Neural cell (in vitro differentiated cells): Measurements from ENCODE around the gene NR1H2.

Experiments used
- EZH2 ChIP-seq: fragments of 200-600, 300-800 bp; shearing (Covaris generic), sonication (generic); IDR thresholded peaks from 2 replicates; pipeline ENCODE4 v1.6.1; 2014; ENCODE audit warnings: antibody characterized with exemption, low read length, borderline replicate concordance, mild to moderate bottlenecking; ENCODE audit not compliant: insufficient read depth, poor library complexity, severe bottlenecking
- MXI1 ChIP-seq: fragments of 450-650 bp; conservative IDR thresholded peaks from 2 replicates; pipeline ENCODE4 v1.6.1; 2014; ENCODE audit warnings: antibody characterized with exemption, mild to moderate bottlenecking; ENCODE audit not compliant: poor library complexity, severe bottlenecking
- POLR2AphosphoS5 ChIP-seq: IDR thresholded peaks from 2 replicates; pipeline ENCODE4 v1.6.1; 2012
- RAD21 ChIP-seq: fragments of 450-650 bp; conservative IDR thresholded peaks from 2 replicates; pipeline ENCODE4 v1.6.1; 2014; ENCODE audit warnings: antibody characterized with exemption, mild to moderate bottlenecking, moderate library complexity
- SMC3 ChIP-seq: fragments of 450-650 bp; conservative IDR thresholded peaks from 2 replicates; pipeline ENCODE4 v1.6.1; 2014; ENCODE audit warnings: antibody characterized with exemption, mild to moderate bottlenecking, moderate library complexity; ENCODE audit not compliant: poor library complexity
- TF ChIP-seq, protein P1 (sequence below): fragments of 450-650 bp; IDR thresholded peaks from 2 replicates; pipeline ENCODE4 v1.5.1; 2014; ENCODE audit warnings: antibody characterized with exemption, mild to moderate bottlenecking, moderate library complexity; ENCODE audit not compliant: poor library complexity, severe bottlenecking
- TF ChIP-seq, protein P2 (sequence below): IDR thresholded peaks from 2 replicates; pipeline ENCODE4 v1.6.1; 2012; ENCODE audit warnings: borderline replicate concordance

DNA sequence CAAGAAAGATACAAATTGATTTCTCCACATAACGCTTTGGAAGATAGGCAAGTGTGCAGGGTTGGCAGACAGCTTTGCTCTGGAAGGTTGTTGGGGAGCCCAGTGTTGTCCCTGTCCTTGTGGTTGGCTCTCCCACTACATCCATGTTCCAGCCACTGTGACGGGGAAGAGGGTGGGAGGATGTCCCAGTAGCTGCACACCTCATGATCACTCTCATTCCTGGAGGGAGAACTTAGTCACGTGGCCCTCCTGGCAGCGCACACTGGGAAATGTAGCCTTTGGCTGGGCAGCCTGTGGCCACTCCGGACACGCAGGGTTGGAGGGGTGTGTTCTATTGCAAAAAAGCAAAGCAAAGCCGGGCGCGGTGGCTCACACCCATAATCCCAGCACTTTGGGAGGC lies 17.8 kb downstream of the NR1H2 start:
- TF ChIP-seq, protein P1, sequence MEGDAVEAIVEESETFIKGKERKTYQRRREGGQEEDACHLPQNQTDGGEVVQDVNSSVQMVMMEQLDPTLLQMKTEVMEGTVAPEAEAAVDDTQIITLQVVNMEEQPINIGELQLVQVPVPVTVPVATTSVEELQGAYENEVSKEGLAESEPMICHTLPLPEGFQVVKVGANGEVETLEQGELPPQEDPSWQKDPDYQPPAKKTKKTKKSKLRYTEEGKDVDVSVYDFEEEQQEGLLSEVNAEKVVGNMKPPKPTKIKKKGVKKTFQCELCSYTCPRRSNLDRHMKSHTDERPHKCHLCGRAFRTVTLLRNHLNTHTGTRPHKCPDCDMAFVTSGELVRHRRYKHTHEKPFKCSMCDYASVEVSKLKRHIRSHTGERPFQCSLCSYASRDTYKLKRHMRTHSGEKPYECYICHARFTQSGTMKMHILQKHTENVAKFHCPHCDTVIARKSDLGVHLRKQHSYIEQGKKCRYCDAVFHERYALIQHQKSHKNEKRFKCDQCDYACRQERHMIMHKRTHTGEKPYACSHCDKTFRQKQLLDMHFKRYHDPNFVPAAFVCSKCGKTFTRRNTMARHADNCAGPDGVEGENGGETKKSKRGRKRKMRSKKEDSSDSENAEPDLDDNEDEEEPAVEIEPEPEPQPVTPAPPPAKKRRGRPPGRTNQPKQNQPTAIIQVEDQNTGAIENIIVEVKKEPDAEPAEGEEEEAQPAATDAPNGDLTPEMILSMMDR, result no peak
- TF ChIP-seq POLR2AphosphoS5 (no peak), RAD21 (no peak), EZH2 (no peak), MXI1 (no peak), SMC3 (no peak)
- TF ChIP-seq, protein P2, sequence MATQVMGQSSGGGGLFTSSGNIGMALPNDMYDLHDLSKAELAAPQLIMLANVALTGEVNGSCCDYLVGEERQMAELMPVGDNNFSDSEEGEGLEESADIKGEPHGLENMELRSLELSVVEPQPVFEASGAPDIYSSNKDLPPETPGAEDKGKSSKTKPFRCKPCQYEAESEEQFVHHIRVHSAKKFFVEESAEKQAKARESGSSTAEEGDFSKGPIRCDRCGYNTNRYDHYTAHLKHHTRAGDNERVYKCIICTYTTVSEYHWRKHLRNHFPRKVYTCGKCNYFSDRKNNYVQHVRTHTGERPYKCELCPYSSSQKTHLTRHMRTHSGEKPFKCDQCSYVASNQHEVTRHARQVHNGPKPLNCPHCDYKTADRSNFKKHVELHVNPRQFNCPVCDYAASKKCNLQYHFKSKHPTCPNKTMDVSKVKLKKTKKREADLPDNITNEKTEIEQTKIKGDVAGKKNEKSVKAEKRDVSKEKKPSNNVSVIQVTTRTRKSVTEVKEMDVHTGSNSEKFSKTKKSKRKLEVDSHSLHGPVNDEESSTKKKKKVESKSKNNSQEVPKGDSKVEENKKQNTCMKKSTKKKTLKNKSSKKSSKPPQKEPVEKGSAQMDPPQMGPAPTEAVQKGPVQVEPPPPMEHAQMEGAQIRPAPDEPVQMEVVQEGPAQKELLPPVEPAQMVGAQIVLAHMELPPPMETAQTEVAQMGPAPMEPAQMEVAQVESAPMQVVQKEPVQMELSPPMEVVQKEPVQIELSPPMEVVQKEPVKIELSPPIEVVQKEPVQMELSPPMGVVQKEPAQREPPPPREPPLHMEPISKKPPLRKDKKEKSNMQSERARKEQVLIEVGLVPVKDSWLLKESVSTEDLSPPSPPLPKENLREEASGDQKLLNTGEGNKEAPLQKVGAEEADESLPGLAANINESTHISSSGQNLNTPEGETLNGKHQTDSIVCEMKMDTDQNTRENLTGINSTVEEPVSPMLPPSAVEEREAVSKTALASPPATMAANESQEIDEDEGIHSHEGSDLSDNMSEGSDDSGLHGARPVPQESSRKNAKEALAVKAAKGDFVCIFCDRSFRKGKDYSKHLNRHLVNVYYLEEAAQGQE, result no peak
